HG02798 (cell line): ENCODE measurements around the gene NABP2.

Experiments
- ATAC-seq: cut with Tn5 transposase; IDR thresholded peaks from one replicate; pipeline ENCODE4 v1.9.1; 2021; ENCODE audit warnings: mild to moderate bottlenecking; ENCODE audit not compliant: unreplicated experiment, poor library complexity

Gene NABP2

DNA sequence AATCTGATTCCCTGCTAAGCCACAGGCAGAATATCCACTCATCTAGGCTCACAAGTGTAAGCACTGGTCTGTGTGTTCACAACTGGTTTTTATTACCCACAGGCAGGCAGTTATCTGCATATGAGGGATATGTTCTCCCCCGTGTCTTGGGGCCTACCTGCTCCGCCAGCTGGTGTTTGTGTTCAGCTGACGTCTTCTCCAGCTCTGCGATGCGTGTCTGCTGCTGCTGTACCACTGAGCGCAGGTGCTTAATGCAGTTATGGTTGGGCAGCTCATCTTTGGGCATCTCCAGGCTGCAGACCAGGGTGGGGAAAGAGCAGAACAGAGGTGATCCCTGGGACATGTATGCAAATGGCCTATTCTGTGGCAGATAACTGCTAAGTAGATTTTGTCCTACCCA lies 16.1 kb upstream of the NABP2 start:
- ATAC-seq: no peak

DNA sequence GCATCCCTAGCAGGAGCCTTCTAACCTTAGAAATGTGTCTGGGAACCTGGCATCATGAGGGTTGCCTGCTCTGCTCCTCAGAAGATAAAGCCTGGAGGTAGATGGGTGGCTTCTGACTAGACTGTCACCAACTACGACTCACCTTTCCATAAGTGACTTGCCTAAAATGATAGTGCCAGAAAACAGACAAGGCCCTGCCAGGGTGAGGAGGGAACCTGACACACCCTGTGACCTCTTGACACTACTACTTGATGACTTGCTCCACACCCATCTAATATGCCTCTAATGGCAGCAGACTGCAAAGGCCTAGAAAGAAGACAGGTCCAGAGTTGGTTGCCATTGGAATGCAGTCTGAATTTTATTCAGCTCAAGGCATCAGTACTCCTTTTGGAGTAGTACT lies 11.8 kb upstream of the NABP2 start:
- no peak for ATAC-seq

DNA sequence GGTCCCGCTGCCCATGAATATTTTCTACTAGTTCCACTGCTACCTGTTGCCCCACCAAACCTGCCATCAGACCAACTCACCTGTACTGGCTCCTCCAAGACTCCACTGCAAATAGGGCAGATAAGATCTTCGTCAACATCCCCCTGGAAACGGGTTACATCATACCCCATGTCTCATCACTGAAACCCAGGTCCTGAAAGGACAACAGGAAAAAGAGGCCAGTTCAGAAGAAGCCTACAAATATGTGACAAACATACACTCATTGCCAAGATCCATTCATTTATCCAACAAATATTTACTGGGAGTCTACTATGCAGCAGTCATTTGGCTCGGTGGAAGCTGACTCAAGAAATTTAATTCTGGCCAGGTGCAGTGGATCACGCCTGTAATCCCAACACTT lies 10.3 kb upstream of the NABP2 start:
- ATAC-seq: no peak

DNA sequence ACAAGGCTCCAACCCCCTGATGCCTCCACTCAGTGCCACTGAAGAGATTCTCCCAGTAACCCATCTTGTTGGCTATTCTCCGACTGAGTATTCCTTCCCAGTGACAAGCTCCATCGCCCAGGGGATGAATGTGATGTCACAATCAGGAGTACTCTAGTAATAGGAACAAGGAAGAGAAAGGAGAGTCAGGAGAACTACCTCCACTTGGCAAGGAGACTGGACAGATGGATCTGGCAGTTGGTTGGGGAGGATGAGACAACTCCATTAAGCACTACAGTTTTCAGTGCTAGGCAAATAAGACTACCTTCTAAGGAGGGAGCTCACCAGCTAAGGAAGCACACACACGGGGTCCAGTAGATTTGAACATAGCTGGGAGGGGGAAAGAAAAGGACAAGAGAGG lies 7.7 kb upstream of the NABP2 start:
- no peak for ATAC-seq

DNA sequence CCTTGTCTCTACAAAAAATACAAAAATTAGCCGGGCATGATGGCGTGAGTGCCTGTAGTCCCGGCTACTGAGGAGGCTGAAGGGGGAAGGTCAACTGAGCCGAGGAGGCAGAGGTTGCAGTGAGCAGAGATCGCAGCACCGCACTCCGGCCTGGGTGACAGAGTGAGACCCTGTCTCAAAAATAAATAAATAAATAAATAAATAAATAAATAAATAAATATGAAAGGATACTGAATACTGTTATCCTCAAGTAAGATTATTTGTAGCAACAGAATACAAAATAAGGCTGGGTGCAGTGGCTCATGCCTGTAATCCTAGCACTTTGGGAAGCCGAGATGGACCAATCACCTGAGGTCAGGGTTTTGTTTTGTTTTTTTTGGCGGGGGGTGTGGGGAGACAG lies 4.3 kb upstream of the NABP2 start:
- no peak for ATAC-seq

DNA sequence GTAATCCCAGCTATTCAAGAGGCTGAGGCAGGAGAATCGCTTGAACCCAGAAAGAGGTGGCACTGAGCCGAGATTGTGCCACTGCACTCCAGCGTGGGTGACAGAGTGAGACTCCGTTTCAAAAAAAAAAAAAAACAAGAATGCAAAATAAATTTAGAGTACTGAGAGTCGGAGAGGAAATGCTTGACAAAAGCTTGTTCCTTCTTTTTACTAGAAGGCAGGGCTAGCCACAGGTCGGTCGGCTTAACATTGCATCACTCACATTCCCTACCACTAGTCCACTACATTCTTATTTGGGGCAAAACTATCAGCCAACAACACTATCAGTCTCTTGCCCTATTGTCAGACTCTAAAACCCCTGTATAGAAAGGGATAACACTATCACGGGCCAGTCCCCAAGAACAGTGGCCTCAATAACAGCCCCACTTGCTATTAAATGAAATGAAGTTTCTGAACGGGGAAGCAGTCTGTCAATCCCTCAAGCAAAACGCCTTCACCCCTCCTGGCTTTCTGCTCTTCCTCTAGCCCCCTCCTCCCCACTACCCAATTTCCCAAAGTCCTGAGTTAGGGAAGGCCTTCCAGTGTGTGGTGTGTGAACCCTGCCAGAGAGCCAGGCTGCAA lies 3.4 kb upstream of the NABP2 start:
- no peak for ATAC-seq

DNA sequence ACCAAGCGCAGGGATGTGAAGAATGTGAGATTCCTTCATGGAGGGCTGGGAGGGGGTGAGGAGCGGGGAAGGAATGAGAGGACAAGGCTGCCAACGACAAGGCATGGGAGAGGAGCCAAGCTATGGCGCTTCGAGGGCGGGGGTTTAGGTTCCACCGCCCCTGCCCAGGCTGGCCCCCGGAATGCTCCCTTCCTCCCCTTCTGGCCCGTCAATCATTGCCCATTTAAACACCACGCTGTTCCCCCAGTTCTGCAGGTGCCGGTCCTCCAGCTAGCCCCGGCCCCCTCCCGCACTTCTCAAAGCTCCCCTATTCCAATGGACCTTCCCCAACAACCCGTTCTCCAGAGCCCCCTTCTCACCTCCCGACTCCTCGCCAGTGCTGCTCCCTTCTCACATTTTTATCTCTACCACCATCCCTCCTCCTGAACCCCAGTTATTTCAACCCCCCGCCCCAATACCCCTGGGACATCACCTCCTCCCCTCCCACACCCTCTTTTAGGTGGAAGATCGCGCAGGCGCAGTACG lies 2.8 kb upstream of the NABP2 start:
- ATAC-seq: peak; percentile 22

DNA sequence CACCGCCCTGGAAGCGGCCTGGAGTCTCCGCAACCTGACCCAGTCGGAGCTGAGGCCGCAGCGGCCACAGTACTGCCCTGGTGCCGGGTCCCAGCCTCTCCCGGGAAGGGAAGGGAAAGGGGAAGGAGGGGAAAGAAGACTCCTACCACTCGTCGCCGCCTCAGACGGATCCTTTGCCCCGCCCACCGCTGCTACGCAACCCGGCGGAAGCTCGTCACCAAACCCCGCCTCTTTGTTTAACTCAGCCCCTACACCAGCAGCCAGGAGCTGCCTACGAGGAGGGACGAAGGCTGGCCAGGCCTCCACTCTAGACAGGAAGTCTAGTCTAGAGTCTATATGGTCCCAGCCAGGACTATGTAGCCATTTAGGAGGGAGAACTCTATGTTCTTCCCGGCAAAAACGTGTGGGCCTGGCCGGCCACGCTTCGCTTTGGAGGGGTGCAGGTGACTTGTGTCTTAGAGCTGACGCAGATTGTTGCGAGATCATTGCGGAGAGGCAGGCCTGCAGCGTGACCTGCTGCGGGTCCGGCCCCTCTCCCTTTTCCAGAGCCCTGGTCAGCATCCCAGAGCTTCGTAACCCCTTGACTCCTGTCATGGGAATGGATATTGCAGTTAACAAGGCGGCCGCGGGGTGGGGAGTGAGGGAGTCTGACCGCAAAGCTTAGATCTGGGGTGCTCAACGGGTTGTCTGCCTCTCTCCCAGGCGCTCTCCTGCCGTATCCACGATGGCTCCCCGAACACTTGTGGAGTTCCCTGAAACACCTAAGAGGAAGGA lies 2.2 kb upstream of the NABP2 start, which contains the start of gene RNF41:
Gene RNF41, minus strand, starts transcription at position 166 of the 774 bp plus-strand sequence. CDS start 7,875 bp downstream, outside the sequence.
- peak; percentile 86 for ATAC-seq

DNA sequence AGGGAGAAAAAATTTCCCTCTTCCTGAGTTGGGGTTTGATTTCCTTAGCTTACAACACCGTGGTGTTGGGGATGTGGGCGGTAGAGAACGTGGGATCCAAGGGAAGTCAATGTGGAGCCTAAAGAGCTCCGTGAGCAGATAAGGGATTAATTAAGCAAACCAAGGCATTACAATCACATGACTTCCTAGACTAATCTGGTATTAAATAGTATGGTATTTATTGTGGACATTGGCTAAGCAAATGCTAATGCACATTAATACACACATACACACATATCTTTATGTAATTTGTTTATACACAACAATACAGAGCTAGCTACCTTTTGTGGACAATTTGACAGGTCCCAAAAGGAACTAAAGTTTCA lies 1.6 kb upstream of the NABP2 start:
- no peak for ATAC-seq

DNA sequence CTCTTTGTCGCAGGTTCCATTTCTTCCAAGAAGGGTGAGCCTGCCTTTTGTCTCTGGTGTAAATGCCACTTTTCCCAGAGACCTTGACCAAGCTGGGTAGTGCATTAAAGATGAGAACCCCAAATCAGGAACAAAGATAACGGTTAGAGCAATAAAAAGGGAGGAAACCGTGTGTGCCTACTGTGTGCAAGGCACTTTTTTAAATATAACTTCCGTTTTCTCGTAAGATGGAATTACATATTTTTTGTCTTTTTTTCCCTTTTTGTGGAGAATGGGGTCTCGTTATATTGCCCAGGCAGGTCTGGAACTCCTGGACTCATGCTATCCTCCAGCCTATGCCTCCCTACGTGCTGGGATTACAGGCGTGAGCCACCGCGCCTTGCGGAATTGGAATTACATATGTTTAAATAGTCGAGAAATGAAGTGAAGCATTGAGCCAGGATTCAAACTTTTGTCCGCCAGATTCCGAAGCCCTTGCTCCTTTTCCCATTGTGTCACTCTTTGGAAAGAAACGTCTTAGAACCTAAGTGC lies 506 bp upstream of the NABP2 start:
- no peak for ATAC-seq

DNA sequence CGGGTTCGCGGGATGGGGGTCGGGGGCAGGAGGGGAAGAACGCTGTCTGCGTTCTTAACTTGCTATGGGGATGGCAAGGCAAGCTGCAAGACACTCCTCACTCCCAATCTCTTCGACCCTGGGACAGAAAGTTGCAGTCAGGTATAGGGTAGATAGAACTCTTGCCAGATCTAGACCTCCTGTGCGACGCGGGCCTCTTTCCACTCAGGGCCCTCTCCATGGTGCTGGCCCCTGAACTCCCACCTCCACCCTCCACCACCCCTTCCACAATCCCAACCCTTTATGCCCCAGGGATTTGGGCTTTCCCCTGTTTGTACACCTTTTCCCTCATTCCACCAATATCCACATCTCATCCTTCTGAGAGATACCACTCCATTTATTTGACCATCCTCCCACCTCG lies 812 bp downstream of the NABP2 start:
- no peak for ATAC-seq

DNA sequence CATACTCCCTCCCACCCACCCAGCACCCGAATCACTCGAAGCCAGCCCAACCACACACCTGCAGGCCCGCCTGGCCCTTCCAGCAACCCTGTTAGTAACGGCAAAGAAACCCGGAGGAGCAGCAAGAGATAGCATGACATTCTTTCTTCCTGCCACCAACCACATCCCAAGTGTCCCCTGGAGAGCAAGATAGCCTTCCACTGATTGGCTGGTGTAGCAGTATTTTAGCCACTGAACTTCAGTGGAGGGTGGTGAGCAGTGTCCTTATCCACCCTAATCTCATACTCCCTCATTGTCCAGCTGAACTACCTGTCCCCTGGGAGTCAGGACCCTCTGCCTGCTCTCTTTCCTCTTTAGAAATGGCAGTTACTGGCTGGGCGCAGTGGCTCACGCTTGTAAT lies 4.9 kb downstream of the NABP2 start:
- ATAC-seq: no peak

DNA sequence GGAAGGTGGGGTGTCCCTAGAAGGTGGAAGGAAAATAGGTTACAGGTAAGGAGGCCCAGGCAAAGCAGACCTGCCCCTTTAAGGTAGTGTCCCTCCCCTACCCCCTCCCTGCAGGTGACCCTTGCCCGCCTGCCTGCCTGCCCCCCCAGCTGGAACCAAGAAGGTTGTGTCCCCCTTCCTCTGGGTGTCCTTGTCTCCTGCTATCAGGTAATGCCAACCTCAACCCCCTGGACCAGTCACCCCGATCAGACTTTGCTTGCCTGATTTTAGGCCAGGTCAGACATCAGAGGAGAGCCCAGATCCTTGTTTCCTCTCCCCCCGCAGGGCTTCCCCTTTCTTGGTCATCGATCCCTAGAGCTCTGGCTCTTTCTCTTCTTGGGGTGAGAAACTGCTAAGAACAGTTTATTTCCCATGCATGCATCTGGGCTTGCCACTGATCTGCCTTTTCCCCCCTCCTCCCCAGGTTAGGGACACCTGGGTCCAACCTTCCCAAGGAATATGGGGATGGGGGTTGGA lies 5.8 kb downstream of the NABP2 start, which contains the start of gene SLC39A5:
Gene SLC39A5, plus strand, starts transcription at position 136 of the 516 bp plus-strand sequence. CDS start 1,224 bp downstream, outside the sequence.
- no peak for ATAC-seq

DNA sequence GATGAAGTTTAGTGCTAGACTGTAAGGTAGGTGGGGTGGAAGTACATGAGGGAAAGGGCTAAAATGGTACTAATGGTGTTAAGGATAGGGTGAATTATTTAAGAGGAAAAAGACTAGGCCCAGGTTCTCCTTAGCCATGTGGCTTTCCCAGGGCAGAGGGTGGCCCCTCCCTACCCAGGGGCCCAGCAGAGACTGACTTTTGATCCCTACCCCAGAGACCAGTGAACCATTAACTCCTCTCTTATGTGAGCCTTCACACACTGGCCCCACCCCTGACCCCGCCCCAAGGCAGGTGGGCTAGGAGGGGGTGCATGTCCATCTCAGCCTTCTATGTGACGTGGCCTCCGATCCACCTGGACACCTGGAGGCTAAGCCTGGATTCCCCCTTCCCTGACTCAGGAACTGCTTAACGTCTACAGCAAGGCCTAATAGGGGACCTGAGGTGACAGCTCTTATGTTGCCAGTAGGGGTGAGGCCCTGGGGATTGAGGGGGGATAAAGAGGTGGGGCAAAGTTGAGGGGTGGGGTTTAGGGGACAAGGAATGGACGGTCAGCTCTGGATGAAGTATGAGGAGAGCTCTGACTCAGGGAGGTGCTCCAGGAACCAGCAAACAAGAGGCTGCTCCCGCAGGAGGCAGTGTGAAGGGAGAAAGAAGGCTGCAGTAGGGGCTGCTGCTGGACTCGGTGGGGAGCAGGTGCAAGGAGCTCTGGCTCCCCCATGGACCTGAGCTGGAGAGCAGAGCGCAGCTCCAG lies 6.5 kb downstream of the NABP2 start:
- ATAC-seq: no peak

DNA sequence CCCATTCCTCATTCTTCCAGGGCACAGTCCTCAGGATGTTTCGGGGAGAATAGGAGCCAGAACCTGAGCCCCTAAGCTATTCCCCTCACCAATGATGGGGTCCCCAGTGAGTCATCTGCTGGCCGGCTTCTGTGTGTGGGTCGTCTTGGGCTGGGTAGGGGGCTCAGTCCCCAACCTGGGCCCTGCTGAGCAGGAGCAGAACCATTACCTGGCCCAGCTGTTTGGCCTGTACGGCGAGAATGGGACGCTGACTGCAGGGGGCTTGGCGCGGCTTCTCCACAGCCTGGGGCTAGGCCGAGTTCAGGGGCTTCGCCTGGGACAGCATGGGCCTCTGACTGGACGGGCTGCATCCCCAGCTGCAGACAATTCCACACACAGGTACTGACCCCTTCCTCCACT lies 7.0 kb downstream of the NABP2 start:
- no peak for ATAC-seq

DNA sequence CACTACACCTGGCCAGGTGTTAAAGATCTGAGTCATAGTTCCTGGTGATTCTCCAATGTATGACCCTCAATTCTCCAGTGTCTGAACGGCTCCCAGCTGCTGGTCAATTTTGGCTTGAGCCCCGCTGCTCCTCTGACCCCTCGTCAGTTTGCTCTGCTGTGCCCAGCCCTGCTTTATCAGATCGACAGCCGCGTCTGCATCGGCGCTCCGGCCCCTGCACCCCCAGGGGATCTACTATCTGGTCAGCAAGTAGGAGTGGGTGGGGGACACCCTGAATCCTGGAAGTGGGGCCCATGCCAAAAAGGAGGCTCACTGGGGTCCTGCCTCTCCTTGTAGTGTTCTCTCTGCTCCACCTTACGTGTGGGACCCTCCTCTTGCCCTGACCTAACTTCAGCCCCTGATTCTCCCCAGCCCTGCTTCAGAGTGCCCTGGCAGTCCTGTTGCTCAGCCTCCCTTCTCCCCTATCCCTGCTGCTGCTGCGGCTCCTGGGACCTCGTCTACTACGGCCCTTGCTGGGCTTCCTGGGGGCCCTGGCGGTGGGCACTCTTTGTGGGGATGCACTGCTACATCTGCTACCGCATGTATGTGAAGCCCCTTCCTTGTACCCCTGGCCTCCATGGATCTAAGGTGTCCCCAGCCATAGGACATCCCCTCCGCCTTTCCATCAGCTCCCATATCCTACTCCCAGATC lies 10.7 kb downstream of the NABP2 start:
- no peak for ATAC-seq

DNA sequence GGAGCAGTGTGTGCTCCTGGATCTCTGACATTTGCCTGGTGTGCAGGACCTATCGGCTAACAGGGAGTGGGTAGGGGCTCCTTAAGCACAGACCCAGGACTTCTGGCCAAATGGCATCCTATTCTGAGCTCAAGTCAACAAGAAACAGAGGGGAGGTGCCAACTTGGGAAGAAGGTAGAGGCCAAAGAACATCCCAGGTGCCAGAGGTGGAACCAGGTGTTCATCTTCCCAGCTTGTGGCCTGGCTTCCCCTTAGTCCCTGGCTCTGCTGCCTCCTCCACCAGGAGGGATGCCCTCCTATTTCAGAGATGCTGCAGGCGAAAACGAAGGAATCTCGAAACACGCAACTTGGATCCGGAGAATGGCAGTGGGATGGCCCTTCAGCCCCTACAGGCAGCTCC lies 11.9 kb downstream of the NABP2 start:
- ATAC-seq: no peak

DNA sequence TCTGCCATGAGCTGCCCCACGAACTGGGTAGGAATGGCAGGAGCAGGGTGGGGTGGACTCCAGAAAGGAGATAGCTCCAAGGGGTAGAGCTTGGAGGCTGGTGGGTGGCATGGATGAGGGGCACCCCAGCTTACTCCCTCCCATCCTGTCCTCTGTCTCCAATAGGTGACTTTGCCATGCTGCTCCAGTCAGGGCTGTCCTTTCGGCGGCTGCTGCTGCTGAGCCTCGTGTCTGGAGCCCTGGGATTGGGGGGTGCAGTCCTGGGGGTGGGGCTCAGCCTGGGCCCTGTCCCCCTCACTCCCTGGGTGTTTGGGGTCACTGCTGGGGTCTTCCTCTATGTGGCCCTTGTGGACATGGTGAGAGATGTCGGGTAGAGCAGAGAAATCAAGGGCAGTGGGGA lies 12.8 kb downstream of the NABP2 start:
- no peak for ATAC-seq

DNA sequence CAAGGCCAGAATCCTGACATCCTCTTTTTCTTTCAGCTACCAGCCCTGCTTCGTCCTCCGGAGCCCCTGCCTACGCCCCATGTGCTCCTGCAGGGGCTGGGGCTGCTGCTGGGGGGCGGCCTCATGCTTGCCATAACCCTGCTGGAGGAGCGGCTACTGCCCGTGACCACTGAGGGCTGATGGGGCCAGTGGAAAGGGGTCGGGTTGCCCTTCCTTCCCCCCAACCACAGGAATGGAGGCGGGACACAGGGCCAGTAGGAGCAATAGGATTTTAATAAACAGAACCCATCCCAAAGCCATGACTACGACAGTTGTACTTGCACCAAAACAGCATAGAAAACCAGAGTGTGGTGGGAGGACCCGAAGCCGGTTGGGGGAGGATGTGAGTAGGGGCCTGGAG lies 13.4 kb downstream of the NABP2 start:
- ATAC-seq: no peak
